CD14-positive monocyte (primary cell): ENCODE results near the gene EPS8L1. TPM values are rescaled to one million over a fixed set of nuclear protein-coding genes. Genes with fewer than 3 reads are reported as not detected.

Experiments
- DNase-seq, 3 donors: peaks; one replicate each; pipeline ENCODE4 v3.0.0-alpha.2; 2011 to 2022
- H2AFZ ChIP-seq: 2 replicates; pipeline ENCODE4 v1.6.0; 2012; ENCODE audit warnings: mild to moderate bottlenecking, low read depth, low read length, inconsistent platforms; ENCODE audit not compliant: insufficient read depth, poor library complexity, severe bottlenecking
- H3K27ac ChIP-seq, 2 donors: 1 replicate in 1 of 2; 2 replicates in 1 of 2; pipeline ENCODE4 v1.5.1; 2012 to 2013; ENCODE audit warnings: low read length in 2 of 2, control low read depth in 1 of 2, inconsistent platforms in 1 of 2, low read depth in 1 of 2, mild to moderate bottlenecking in 1 of 2
- H3K27me3 ChIP-seq, 2 donors: one replicate each; pipeline versions ENCODE4 v1.6.0 to v1.6.1; 2011 to 2013; ENCODE audit warnings: low read length in 2 of 2; ENCODE audit not compliant: control insufficient read depth in 2 of 2, insufficient read depth in 2 of 2
- H3K36me3 ChIP-seq, 2 donors: replicated peaks in 1 of 2; 1 replicate in 1 of 2; 2 replicates in 1 of 2; pipeline versions ENCODE4 v1.5.1 to v1.6.1; 2012 to 2013; ENCODE audit warnings: low read length in 2 of 2, control low read depth in 1 of 2, inconsistent platforms in 1 of 2, mild to moderate bottlenecking in 1 of 2; ENCODE audit not compliant: insufficient read depth in 2 of 2, control insufficient read depth in 1 of 2
- H3K4me1 ChIP-seq, 2 donors: 1 replicate in 1 of 2; 2 replicates in 1 of 2; pipeline versions ENCODE4 v1.5.1 to v1.6.1; 2012 to 2013; ENCODE audit warnings: low read length in 2 of 2, control low read depth in 1 of 2, inconsistent platforms in 1 of 2, mild to moderate bottlenecking in 1 of 2, moderate library complexity in 1 of 2; ENCODE audit not compliant: insufficient read depth in 2 of 2, control insufficient read depth in 1 of 2
- H3K4me2 ChIP-seq: replicated peaks from 2 replicates; pipeline ENCODE3; 2012; ENCODE audit warnings: low read length, moderate library complexity, mild to moderate bottlenecking; ENCODE audit not compliant: poor library complexity, severe bottlenecking; ENCODE audit errors: extremely low read depth
- H3K4me3 ChIP-seq, 3 experiments: fragments of 200-600 bp in 1 of 3; sonication (generic) in 1 of 3; replicated peaks in 1 of 3; 1 replicate in 2 of 3; 2 replicates in 1 of 3; pipeline ENCODE4 v1.5.1; 2011 to 2013; ENCODE audit warnings: low read length in 3 of 3, mild to moderate bottlenecking in 3 of 3, control low read depth in 2 of 3, low read depth in 2 of 3, inconsistent platforms in 1 of 3, moderate library complexity in 1 of 3
- H3K79me2 ChIP-seq: 2 replicates; pipeline ENCODE4 v1.6.0; 2012; ENCODE audit warnings: mild to moderate bottlenecking, control low read depth, inconsistent platforms, low read length, moderate library complexity; ENCODE audit not compliant: insufficient read depth
- H3K9ac ChIP-seq: 2 replicates; pipeline ENCODE4 v1.6.0; 2017; ENCODE audit warnings: low read length, mild to moderate bottlenecking; ENCODE audit not compliant: insufficient read depth, poor library complexity, severe bottlenecking
- H3K9me3 ChIP-seq, 2 donors: replicated peaks in 1 of 2; 1 replicate in 1 of 2; 2 replicates in 1 of 2; pipeline versions ENCODE4 v1.5.1 to v1.6.1; 2012 to 2013; ENCODE audit warnings: low read length in 2 of 2, control low read depth in 1 of 2; ENCODE audit not compliant: control insufficient read depth in 1 of 2, insufficient read depth in 1 of 2
- H4K20me1 ChIP-seq: 2 replicates; pipeline ENCODE4 v1.6.0; 2012; ENCODE audit warnings: mild to moderate bottlenecking, low read length, control low read depth, moderate library complexity; ENCODE audit not compliant: insufficient read depth
- H3K27ac Mint-ChIP-seq, 7 donors: one replicate each; pipeline ENCODE4 v1.8.0; 2020; ENCODE audit warnings: mild to moderate bottlenecking in 7 of 7, mixed read lengths in 7 of 7, moderate library complexity in 6 of 7, inconsistent platforms in 2 of 7
- H3K27me3 Mint-ChIP-seq, 3 donors: one replicate each; pipeline ENCODE4 v1.8.0; 2021 to 2022; ENCODE audit warnings: low read depth in 3 of 3, mild to moderate bottlenecking in 3 of 3, mixed read lengths in 3 of 3, moderate library complexity in 3 of 3, inconsistent platforms in 1 of 3
- H3K36me3 Mint-ChIP-seq, 2 donors: one replicate each; pipeline ENCODE4 v1.8.0; 2020; ENCODE audit warnings: mixed read lengths in 2 of 2, inconsistent platforms in 1 of 2, mild to moderate bottlenecking in 1 of 2
- H3K4me1 Mint-ChIP-seq: one replicate; pipeline ENCODE4 v1.8.0; 2020; ENCODE audit warnings: mild to moderate bottlenecking, mixed read lengths
- H3K4me3 Mint-ChIP-seq, 2 donors: one replicate each; pipeline ENCODE4 v1.8.0; 2020; ENCODE audit warnings: mild to moderate bottlenecking in 2 of 2, mixed read lengths in 2 of 2, moderate library complexity in 1 of 2
- H3K9me3 Mint-ChIP-seq, 7 donors: one replicate each; pipeline ENCODE4 v1.8.0; 2020 to 2022; ENCODE audit warnings: mixed read lengths in 7 of 7, mild to moderate bottlenecking in 6 of 7, moderate library complexity in 6 of 7, inconsistent platforms in 2 of 7
- WGBS: methylation state at CpG from one replicate; pipeline ENCODE4 v1.1.5; 2013; ENCODE audit warnings: missing lambda C conversion rate; ENCODE audit not compliant: insufficient coverage; 5-methylcytosine and 5-hydroxymethylcytosine counted together
- intact Hi-C, 2 donors: fragments of 100-400 bp; cut with micrococcal nuclease; formaldehyde crosslinking; loops; one replicate each; pipeline versions ENCODE4 v1.15.0 to v1.15.1; 2023
- polyA plus RNA-seq, 3 donors: library from polyadenylated mRNA; depleted of rRNA in 1 of 3; unstranded in 2 of 3; stranded (reverse) in 1 of 3; fragments of 300-500 nt in 2 of 3; fragments of >200 nt in 1 of 3; fragmentation: Illumina TruSeq in 2 of 3; gene quantifications; 1 replicate in 2 of 3; 2 replicates in 1 of 3; pipeline ENCODE4 v1.2.3, GENCODE V29; 2012 to 2021
- TF ChIP-seq, protein P1 (sequence below): fragments of 200-600 bp; IDR thresholded peaks from one replicate; pipeline ENCODE4 v1.8.0; 2022; ENCODE audit warnings: antibody characterized with exemption, mild to moderate bottlenecking

EPS8L1 gene
- polyA plus RNA-seq, 3 donors, result 1.5 to 5.0 (median 1.8) TPM

DNA sequence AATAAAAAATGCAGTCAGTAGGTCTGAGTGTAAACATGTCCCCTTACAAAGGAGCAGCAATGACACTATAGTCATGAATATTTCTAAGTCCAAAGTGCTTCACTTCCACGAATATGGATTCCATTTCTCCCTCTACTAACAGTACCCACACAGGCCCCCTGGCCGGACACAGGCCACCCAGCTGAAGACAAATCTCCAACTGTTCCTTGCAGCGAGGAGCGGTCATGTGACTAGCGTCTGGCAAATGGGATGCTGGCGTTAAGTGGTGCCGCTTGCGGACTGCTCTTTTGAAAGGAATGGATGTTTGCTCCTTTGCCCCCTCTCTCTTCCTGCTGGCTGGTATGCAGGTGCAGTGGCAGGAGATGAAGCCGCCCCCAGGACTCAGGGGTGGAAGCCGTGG lies 25.6 kb downstream of the EPS8L1 start:
- Histone ChIP-seq H3K4me1 (peaks cover 10 to 17% of the 10 kb centered on the region in 2 donors), H4K20me1 (peaks cover 83% of the 10 kb centered on the region), H3K79me2 (peaks cover 15% of the 10 kb centered on the region), H3K36me3 (peaks cover 44 to 75% of the 10 kb centered on the region in 2 donors), H3K4me2 (no peak overlapping the region), H3K27ac (no peak overlapping the region), H3K9ac (no peak overlapping the region), H2AFZ (no peak overlapping the region), H3K4me3 (no peak overlapping the region), H3K27me3 (no peaks in the 10 kb centered on the region), H3K9me3 (peaks cover 0 to 11% of the 10 kb centered on the region in 2 donors)
- Mint-ChIP-seq H3K27ac (no peak overlapping the region), H3K4me1 (peaks cover 16% of the 10 kb centered on the region), H3K4me3 (no peak overlapping the region), H3K36me3 (peaks cover 44 to 80% of the 10 kb centered on the region in 2 donors), H3K27me3 (peaks cover 0 to 2% (median 0%) of the 10 kb centered on the region in 3 donors), H3K9me3 (peaks cover 1 to 10% (median 5%) of the 10 kb centered on the region in 7 donors)
- 85% methylated on average over 9 of the region's 10 CpGs for WGBS
- intact Hi-C loops, result no loop called here
- TF ChIP-seq, protein P1, sequence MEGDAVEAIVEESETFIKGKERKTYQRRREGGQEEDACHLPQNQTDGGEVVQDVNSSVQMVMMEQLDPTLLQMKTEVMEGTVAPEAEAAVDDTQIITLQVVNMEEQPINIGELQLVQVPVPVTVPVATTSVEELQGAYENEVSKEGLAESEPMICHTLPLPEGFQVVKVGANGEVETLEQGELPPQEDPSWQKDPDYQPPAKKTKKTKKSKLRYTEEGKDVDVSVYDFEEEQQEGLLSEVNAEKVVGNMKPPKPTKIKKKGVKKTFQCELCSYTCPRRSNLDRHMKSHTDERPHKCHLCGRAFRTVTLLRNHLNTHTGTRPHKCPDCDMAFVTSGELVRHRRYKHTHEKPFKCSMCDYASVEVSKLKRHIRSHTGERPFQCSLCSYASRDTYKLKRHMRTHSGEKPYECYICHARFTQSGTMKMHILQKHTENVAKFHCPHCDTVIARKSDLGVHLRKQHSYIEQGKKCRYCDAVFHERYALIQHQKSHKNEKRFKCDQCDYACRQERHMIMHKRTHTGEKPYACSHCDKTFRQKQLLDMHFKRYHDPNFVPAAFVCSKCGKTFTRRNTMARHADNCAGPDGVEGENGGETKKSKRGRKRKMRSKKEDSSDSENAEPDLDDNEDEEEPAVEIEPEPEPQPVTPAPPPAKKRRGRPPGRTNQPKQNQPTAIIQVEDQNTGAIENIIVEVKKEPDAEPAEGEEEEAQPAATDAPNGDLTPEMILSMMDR, result no peak
- DNase-seq, result no peak

DNA sequence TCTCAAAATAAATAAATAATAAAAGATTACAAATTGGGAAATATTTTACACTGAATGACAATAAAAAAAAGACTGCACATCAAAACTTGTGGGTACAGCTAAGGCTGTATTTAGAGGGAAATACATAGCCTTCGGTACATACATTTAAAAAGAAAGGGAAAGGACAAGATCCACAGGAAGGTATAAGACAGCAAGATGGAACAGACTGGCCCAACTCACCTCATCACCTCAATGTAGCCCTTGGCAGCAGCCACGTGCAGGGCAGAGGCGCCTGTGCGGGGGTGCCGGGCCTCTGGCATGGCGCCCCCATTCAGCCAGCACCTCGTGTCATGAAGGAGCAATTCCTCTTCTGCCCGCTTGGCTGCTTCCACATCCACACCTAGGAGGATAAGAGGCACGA lies 27.5 kb downstream of the EPS8L1 start:
- no peak for DNase-seq
- H3K27me3 ChIP-seq, result no peaks in the 10 kb centered on the region
- Mint-ChIP-seq H3K9me3 (peaks cover 1 to 10% (median 5%) of the 10 kb centered on the region in 7 donors), H3K4me3 (no peak overlapping the region), H3K4me1 (peaks cover 12% of the 10 kb centered on the region), H3K27ac (no peak overlapping the region), H3K36me3 (peaks cover 47 to 75% of the 10 kb centered on the region in 2 donors), H3K27me3 (peaks cover 0 to 1% (median 0%) of the 10 kb centered on the region in 3 donors)
- H3K79me2 ChIP-seq, result peaks cover 22% of the 10 kb centered on the region
- TF ChIP-seq, protein P1, result no peak
- H2AFZ ChIP-seq, result no peak overlapping the region
- H3K9me3 ChIP-seq, result peaks cover 0 to 11% of the 10 kb centered on the region in 2 donors
- no peak overlapping the region for H3K9ac ChIP-seq
- no peak overlapping the region for H3K4me3 ChIP-seq
- peaks cover 49 to 76% of the 10 kb centered on the region in 2 donors for H3K36me3 ChIP-seq
- peaks cover 88% of the 10 kb centered on the region for H4K20me1 ChIP-seq
- 98% methylated on average over 8 of the region's 9 CpGs for WGBS
- intact Hi-C loops, result no loop called here
- H3K4me2 ChIP-seq, result no peak overlapping the region
- no peak overlapping the region for H3K27ac ChIP-seq
- H3K4me1 ChIP-seq, result peaks cover 8 to 12% of the 10 kb centered on the region in 2 donors
